ENCODE data around the gene PANX1.
"Not testable (repeated sequence)": the region's sequence is repeated elsewhere in the genome, so short reads cannot be mapped to it uniquely, and the experiment has no call there.

Gene PANX1

GRCh38 chr11:94128746-94129511 lies at the start of gene PANX1:
PANX1 (plus strand) TSS chr11:94128841; CDS start chr11:94129313, 472 bp downstream.
- peak; percentile 55 for DNase-seq

GRCh38 chr11:94084164-94084563 lies 44.5 kb upstream of the PANX1 start:
- DNase-seq: no peak

GRCh38 chr11:94088906-94089305 lies 39.7 kb upstream of the PANX1 start:
- DNase-seq: no peak

GRCh38 chr11:94089341-94089740 lies 39.3 kb upstream of the PANX1 start:
- no peak for DNase-seq

- no peak for DNase-seq
Measured at GRCh38 chr11:94090401-94090800, 38.2 kb upstream of the PANX1 start.

- DNase-seq: no peak
Measured at GRCh38 chr11:94091091-94091490, 37.5 kb upstream of the PANX1 start.

GRCh38 chr11:94100253-94100652 lies 28.4 kb upstream of the PANX1 start:
- DNase-seq: no peak

GRCh38 chr11:94103471-94103870 lies 25.2 kb upstream of the PANX1 start:
- no peak for DNase-seq

- no peak for DNase-seq
Measured at GRCh38 chr11:94104734-94105133, 23.9 kb upstream of the PANX1 start.

- DNase-seq: no peak
Measured at GRCh38 chr11:94106716-94107115, 21.9 kb upstream of the PANX1 start.

GRCh38 chr11:94107363-94107762 lies 21.3 kb upstream of the PANX1 start:
- no peak for DNase-seq

- DNase-seq: no peak
Measured at GRCh38 chr11:94111241-94111640, 17.4 kb upstream of the PANX1 start.

GRCh38 chr11:94111660-94112059 lies 17.0 kb upstream of the PANX1 start:
- DNase-seq: no peak

GRCh38 chr11:94112206-94112953 lies 16.3 kb upstream of the PANX1 start:
- no peak for DNase-seq

- DNase-seq: no peak
Measured at GRCh38 chr11:94117197-94117574, 11.5 kb upstream of the PANX1 start.

- DNase-seq: no peak
Measured at GRCh38 chr11:94117871-94118270, 10.8 kb upstream of the PANX1 start.

GRCh38 chr11:94119676-94120075 lies 9.0 kb upstream of the PANX1 start:
- not testable (repeated sequence) for DNase-seq

- not testable (repeated sequence) for DNase-seq
Measured at GRCh38 chr11:94120516-94120915, 8.1 kb upstream of the PANX1 start.

- DNase-seq: no peak
Measured at GRCh38 chr11:94120946-94121345, 7.7 kb upstream of the PANX1 start.

GRCh38 chr11:94125407-94126115 lies 3.1 kb upstream of the PANX1 start:
- no peak for DNase-seq

GRCh38 chr11:94127638-94128037 lies 1.0 kb upstream of the PANX1 start:
- DNase-seq: no peak

- no peak for DNase-seq
Measured at GRCh38 chr11:94128291-94128745, 323 bp upstream of the PANX1 start.

GRCh38 chr11:94129512-94130297 lies 1.1 kb downstream of the PANX1 start:
- no peak for DNase-seq
